Tibial artery (tissue), 4 donors: Measurements from ENCODE around the gene SNRNP48.

Source experiments
- DNase-seq, 2 donors: peaks; one replicate each; pipeline ENCODE4 v3.0.0-alpha.2; 2019
- H3K27ac ChIP-seq, 2 donors: fragments of 200-600 bp; sonication (generic) in 1 of 2; 1 replicate in 1 of 2; 2 replicates in 1 of 2; pipeline ENCODE4 v1.5.1; 2018 to 2019; ENCODE audit warnings: mild to moderate bottlenecking in 1 of 2
- H3K27me3 ChIP-seq, 2 donors: fragments of 200-600 bp; sonication (generic) in 1 of 2; one replicate each; pipeline versions ENCODE4 v1.5.1 to v1.6.0; 2016 to 2019
- H3K36me3 ChIP-seq, 3 donors: fragments of 200-600 bp; sonication (generic) in 2 of 3; one replicate each; pipeline ENCODE4 v1.5.1; 2016 to 2019; ENCODE audit warnings: mild to moderate bottlenecking in 2 of 3
- H3K4me1 ChIP-seq, 4 donors: fragments of 200-600 bp; sonication (generic) in 2 of 4; 1 replicate in 3 of 4; 2 replicates in 1 of 4; pipeline ENCODE4 v1.5.1; 2016 to 2019
- H3K4me3 ChIP-seq, 2 donors: fragments of 200-600 bp; sonication (generic) in 1 of 2; 1 replicate in 1 of 2; 2 replicates in 1 of 2; pipeline ENCODE4 v1.5.1; 2018 to 2019; ENCODE audit warnings: mild to moderate bottlenecking in 2 of 2
- H3K9me3 ChIP-seq, 3 donors: fragments of 200-600 bp; sonication (generic) in 1 of 3; one replicate each; pipeline ENCODE4 v1.5.1; 2016 to 2019
- intact Hi-C: fragments of 100-400 bp; cut with DNase I; formaldehyde crosslinking; loops from one replicate; pipeline ENCODE4 v1.15.0; 2023; ENCODE audit warnings: low total_unique reads
- TF ChIP-seq, protein P1 (sequence below), 2 experiments: fragments of 200-600 bp in 1 of 2; fragments of 450-650 bp in 1 of 2; IDR thresholded peaks; one replicate each; pipeline ENCODE4 v1.5.1; 2017 to 2019; ENCODE audit warnings: antibody characterized with exemption in 2 of 2, mild to moderate bottlenecking in 1 of 2, moderate library complexity in 1 of 2

SNRNP48 gene

DNA sequence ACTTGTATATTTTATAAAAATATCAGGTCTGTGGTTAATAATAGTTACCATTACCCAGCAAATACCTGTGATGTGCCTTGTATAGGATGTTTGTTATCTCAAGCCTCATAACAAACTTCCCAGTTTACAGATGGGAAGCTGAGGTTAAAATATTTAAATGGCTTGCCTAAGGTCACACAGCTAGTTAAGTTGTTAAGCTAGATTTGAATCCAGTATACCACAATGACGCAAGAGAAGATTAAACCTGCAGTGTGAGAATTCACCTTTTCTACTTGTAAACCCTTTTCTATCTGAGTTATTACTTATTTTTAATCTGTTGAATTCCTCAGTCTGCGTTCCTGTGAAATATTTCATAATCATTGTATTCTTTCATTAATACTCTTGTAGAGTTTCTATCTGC lies 43.6 kb upstream of the SNRNP48 start:
- Histone ChIP-seq H3K27me3 (peaks cover 0 to 26% of the 10 kb centered on the region in 2 donors), H3K36me3 (no peaks in the 10 kb centered on the region), H3K4me3 (no peak overlapping the region), H3K4me1 (peaks cover 0 to 18% (median 17%) of the 10 kb centered on the region in 4 donors), H3K27ac (no peak overlapping the region), H3K9me3 (no peaks in the 10 kb centered on the region)
- DNase-seq: no peak
- TF ChIP-seq, protein P1, sequence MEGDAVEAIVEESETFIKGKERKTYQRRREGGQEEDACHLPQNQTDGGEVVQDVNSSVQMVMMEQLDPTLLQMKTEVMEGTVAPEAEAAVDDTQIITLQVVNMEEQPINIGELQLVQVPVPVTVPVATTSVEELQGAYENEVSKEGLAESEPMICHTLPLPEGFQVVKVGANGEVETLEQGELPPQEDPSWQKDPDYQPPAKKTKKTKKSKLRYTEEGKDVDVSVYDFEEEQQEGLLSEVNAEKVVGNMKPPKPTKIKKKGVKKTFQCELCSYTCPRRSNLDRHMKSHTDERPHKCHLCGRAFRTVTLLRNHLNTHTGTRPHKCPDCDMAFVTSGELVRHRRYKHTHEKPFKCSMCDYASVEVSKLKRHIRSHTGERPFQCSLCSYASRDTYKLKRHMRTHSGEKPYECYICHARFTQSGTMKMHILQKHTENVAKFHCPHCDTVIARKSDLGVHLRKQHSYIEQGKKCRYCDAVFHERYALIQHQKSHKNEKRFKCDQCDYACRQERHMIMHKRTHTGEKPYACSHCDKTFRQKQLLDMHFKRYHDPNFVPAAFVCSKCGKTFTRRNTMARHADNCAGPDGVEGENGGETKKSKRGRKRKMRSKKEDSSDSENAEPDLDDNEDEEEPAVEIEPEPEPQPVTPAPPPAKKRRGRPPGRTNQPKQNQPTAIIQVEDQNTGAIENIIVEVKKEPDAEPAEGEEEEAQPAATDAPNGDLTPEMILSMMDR (IDR thresholded peaks at IDR 0.05): no peak
- intact Hi-C loops: no loop called here

DNA sequence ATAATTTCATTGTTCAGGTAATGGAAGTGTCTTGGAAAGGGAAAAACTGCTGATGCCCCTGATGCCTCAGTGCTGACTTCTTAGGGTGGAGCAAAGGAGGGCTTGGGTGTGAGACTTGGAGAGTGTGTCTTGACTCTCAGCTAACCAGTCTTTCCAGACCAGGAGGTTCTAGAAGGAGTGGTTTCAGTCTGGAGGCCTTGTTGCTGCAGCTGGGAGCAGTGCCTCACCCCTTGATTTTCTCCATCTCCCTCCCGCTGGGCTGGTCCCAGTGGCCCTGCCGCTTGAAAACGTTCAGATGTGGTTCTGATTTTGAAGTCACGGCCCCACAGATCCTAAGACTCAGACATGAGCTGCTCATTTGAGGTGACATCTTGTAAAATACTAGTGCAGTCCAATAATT lies 43.1 kb upstream of the SNRNP48 start:
- H3K4me1 ChIP-seq: peaks cover 0 to 12% (median 12%) of the 10 kb centered on the region in 4 donors
- H3K36me3 ChIP-seq: no peaks in the 10 kb centered on the region
- H3K27me3 ChIP-seq: peaks cover 0 to 21% of the 10 kb centered on the region in 2 donors
- H3K27ac ChIP-seq: no peak overlapping the region
- no peak overlapping the region for H3K4me3 ChIP-seq
- H3K9me3 ChIP-seq: no peaks in the 10 kb centered on the region
- intact Hi-C loops: no loop called here
- TF ChIP-seq, protein P1 (IDR thresholded peaks at IDR 0.05): no peak
- no peak for DNase-seq

DNA sequence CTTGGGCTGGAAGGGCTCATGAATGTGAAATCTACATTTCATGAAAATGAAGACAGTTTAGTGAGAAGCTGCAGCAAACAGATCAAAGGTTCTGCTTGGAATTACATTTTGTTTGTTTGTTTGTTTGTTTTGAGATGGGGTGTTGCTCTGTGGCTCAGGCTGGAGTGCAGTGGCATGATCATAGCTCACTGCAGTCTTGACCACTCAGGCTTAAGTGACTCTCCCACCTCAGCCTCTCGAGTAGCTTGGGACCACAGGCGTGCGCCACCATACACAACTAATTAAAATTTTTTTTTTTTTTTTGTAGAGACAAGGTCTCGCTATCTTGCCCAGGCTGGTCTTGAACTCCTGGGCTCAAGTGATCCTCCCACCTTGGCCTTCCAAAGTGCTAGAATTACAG lies 42.7 kb upstream of the SNRNP48 start:
- TF ChIP-seq, protein P1 (IDR thresholded peaks at IDR 0.05): no peak
- peaks cover 0 to 8% (median 8%) of the 10 kb centered on the region in 4 donors for H3K4me1 ChIP-seq
- no peaks in the 10 kb centered on the region for H3K9me3 ChIP-seq
- H3K27ac ChIP-seq: no peak overlapping the region
- peaks cover 0 to 17% of the 10 kb centered on the region in 2 donors for H3K27me3 ChIP-seq
- no peaks in the 10 kb centered on the region for H3K36me3 ChIP-seq
- intact Hi-C loops: no loop called here
- no peak overlapping the region for H3K4me3 ChIP-seq
- DNase-seq: no peak

DNA sequence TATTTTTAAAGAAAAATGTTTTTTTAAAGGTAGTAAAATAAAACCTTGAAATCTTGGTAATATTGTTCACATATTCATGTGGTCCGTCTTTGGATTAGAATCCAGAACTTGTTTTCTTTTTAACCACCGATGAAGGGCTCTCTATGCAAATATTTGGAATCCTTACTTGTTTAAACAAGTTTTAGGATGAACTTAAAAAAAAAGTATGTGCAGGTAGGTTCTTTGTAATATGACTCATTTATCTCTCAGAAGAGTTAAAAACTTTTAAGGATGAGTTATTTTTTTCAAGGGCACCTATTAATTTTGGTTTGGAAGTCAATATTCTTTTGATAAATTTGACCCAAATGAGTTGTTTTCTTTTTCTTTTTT lies 39.6 kb upstream of the SNRNP48 start:
- no peak for DNase-seq
- no peaks in the 10 kb centered on the region for H3K4me1 ChIP-seq
- no peaks in the 10 kb centered on the region for H3K9me3 ChIP-seq
- TF ChIP-seq, protein P1 (IDR thresholded peaks at IDR 0.05): no peak
- H3K36me3 ChIP-seq: no peaks in the 10 kb centered on the region
- no peak overlapping the region for H3K4me3 ChIP-seq
- H3K27ac ChIP-seq: no peak overlapping the region
- peaks cover 0 to 10% of the 10 kb centered on the region in 2 donors for H3K27me3 ChIP-seq
- intact Hi-C loops: no loop called here

GRCh38 chr6:7554533-7555275 lies 35.3 kb upstream of the SNRNP48 start:
- intact Hi-C loops: no loop called here
- TF ChIP-seq, protein P1 (IDR thresholded peaks at IDR 0.05): no peak
- Histone ChIP-seq H3K27me3 (peaks cover 0 to 7% of the 10 kb centered on the region in 2 donors), H3K4me3 (no peak overlapping the region), H3K36me3 (peaks cover 0 to 7% (median 0%) of the 10 kb centered on the region in 3 donors), H3K9me3 (no peaks in the 10 kb centered on the region), H3K27ac (no peak overlapping the region), H3K4me1 (no peaks in the 10 kb centered on the region)
- DNase-seq: no peak
